Thyroid gland (tissue), 4 donors: ENCODE data around the gene ADCY3. TPM values are rescaled to one million over a fixed set of nuclear protein-coding genes. Genes with fewer than 3 reads are reported as not detected.

Experiments
- DNase-seq, 2 donors: peaks; one replicate each; pipeline ENCODE4 v3.0.0-alpha.2; 2019
- H3K27ac ChIP-seq, 3 donors: fragments of 200-600 bp; sonication (generic); 1 replicate in 2 of 3; 2 replicates in 1 of 3; pipeline ENCODE4 v1.5.1; 2016 to 2019; ENCODE audit warnings: mild to moderate bottlenecking in 1 of 3, moderate library complexity in 1 of 3
- H3K27me3 ChIP-seq: fragments of 200-600 bp; sonication (generic); one replicate; pipeline ENCODE4 v1.5.1; 2019
- H3K36me3 ChIP-seq, 2 donors: fragments of 200-600 bp; sonication (generic); one replicate each; pipeline ENCODE4 v1.5.1; 2016 to 2019
- H3K4me1 ChIP-seq, 2 donors: fragments of 200-600 bp; sonication (generic); one replicate each; pipeline ENCODE4 v1.5.1; 2017 to 2019
- H3K4me3 ChIP-seq, 3 donors: fragments of 200-600 bp; sonication (generic); replicated peaks in 1 of 3; 1 replicate in 2 of 3; 2 replicates in 1 of 3; pipeline ENCODE4 v1.5.1; 2016; ENCODE audit warnings: mild to moderate bottlenecking in 1 of 3
- H3K9me3 ChIP-seq: fragments of 200-600 bp; sonication (generic); one replicate; pipeline ENCODE4 v1.5.1; 2017
- CTCF ChIP-seq, 6 experiments: fragments of 200-600 bp in 3 of 6; fragments of 450-650 bp in 3 of 6; sonication (generic) in 3 of 6; IDR thresholded peaks; one replicate each; pipeline ENCODE4 v1.5.1; 2016 to 2019; ENCODE audit warnings: antibody characterized with exemption in 6 of 6, mild to moderate bottlenecking in 2 of 6, inconsistent platforms in 1 of 6, moderate library complexity in 1 of 6
- POLR2A ChIP-seq, 2 donors: fragments of 450-650 bp; IDR thresholded peaks; one replicate each; pipeline ENCODE4 v1.6.1; 2017; ENCODE audit warnings: antibody characterized with exemption in 2 of 2, mild to moderate bottlenecking in 2 of 2, moderate library complexity in 1 of 2
- WGBS, 2 donors: methylation state at CpG; one replicate each; pipeline ENCODE4 v1.1.5; 2017; 5-methylcytosine and 5-hydroxymethylcytosine counted together
- intact Hi-C: fragments of 100-400 bp; cut with DNase I; formaldehyde crosslinking; loops from one replicate; pipeline ENCODE4 v1.15.1; 2023
- total RNA-seq, 4 donors: library from RNA; depleted of rRNA; stranded (reverse); fragments of >200 nt; gene quantifications; one replicate each; pipeline ENCODE4 v1.2.3, GENCODE V29; 2016

ADCY3 gene
- total RNA-seq, 4 donors from 2014 or later, result 17.5 to 38.7 (median 29.2) TPM

- Histone ChIP-seq H3K27ac (peak overlapping the region in 1 of 3 donors; percentile 31), H3K27me3 (no peaks in the 10 kb centered on the region), H3K4me3 (no peak overlapping the region), H3K4me1 (peaks cover 5% of the 10 kb centered on the region in 2 donors), H3K36me3 (no peaks in the 10 kb centered on the region), H3K9me3 (no peaks in the 10 kb centered on the region)
- TF ChIP-seq CTCF (IDR thresholded peaks at IDR 0.05), result no peak
- TF ChIP-seq POLR2A (IDR thresholded peaks at IDR 0.05), result no peak
- peak; percentile 35 to 55 for DNase-seq
- intact Hi-C loops, result no loop called here
- WGBS, 2 donors, result 45 to 46% methylated on average over 4 of the region's 4 CpGs
Measured at GRCh38 chr2:24883946-24884345, 36.1 kb downstream of the ADCY3 start.

DNA sequence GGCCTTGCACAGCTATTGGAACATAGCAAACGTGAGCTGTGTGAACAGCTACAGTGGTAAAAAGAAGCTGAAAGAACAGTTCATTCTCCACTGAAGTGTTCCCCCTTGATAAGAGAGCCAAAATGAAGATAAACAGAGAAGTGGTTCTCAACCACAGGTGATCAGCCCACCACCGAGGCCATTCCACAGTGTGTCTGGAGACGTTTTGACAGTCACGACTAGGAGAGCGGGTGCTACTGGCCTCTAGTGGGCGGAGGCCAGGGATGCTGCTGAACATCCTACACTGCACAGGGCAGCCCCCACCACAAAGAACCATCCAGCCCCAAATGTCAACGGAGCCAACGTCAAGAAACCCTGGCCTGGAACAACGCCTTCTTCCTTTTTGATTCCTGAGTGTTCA, 38.4 kb downstream of the ADCY3 start:
- H3K27ac ChIP-seq, result no peak overlapping the region
- peaks cover 5% of the 10 kb centered on the region in 2 donors for H3K4me1 ChIP-seq
- H3K9me3 ChIP-seq, result no peaks in the 10 kb centered on the region
- WGBS, 2 donors, result 89 to 92% methylated on average over 9 of the region's 9 CpGs
- DNase-seq, result no peak
- no peaks in the 10 kb centered on the region for H3K27me3 ChIP-seq
- no peak overlapping the region for H3K4me3 ChIP-seq
- H3K36me3 ChIP-seq, result no peaks in the 10 kb centered on the region
- intact Hi-C loops, result no loop called here
- no peak for TF ChIP-seq POLR2A (IDR thresholded peaks at IDR 0.05)
- TF ChIP-seq CTCF (IDR thresholded peaks at IDR 0.05), result no peak

GRCh38 chr2:24881158-24881557, 38.9 kb downstream of the ADCY3 start:
- no peaks in the 10 kb centered on the region for H3K27me3 ChIP-seq
- no peaks in the 10 kb centered on the region for H3K9me3 ChIP-seq
- intact Hi-C loops, result no loop called here
- TF ChIP-seq CTCF (IDR thresholded peaks at IDR 0.05) (no peak), POLR2A (IDR thresholded peaks at IDR 0.05) (no peak)
- no peak for DNase-seq
- H3K36me3 ChIP-seq, result no peaks in the 10 kb centered on the region
- H3K27ac ChIP-seq, result no peak overlapping the region
- H3K4me1 ChIP-seq, result peaks cover 5% of the 10 kb centered on the region in 2 donors
- no peak overlapping the region for H3K4me3 ChIP-seq
- WGBS, 2 donors, result 86 to 93% methylated on average over 6 of the region's 6 CpGs

DNA sequence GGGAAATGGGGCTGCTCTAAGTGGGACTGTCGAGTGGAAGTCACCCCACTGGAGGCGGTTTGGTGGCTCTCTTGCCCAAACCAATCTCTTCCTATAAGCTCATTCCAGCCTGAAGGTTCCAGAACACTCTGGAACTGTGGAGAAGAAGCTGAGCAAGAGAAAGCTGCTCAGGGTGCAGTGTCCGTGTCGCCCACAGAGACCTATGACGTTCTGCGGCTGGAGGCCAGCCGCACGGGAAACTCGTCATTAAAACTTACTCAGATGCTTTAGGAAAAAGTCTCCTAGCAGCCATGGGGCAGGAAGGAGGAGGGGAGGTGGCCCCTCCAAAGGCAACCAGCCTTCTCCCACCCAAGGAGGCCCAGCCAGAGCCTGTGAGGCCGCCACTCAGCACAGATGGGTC, 41.7 kb downstream of the ADCY3 start:
- no peak for TF ChIP-seq CTCF (IDR thresholded peaks at IDR 0.05)
- TF ChIP-seq POLR2A (IDR thresholded peaks at IDR 0.05), result no peak
- no peak overlapping the region for H3K4me3 ChIP-seq
- no peaks in the 10 kb centered on the region for H3K36me3 ChIP-seq
- no peaks in the 10 kb centered on the region for H3K27me3 ChIP-seq
- no peaks in the 10 kb centered on the region for H3K9me3 ChIP-seq
- intact Hi-C loops, result no loop called here
- DNase-seq, result no peak
- WGBS, 2 donors, result 88 to 97% methylated on average over 10 of the region's 10 CpGs
- H3K27ac ChIP-seq, result peak overlapping the region in 1 of 3 donors; percentile 28
- H3K4me1 ChIP-seq, result peaks cover 0 to 11% of the 10 kb centered on the region in 2 donors

GRCh38 chr2:24877646-24878045, 42.4 kb downstream of the ADCY3 start:
- no peaks in the 10 kb centered on the region for H3K36me3 ChIP-seq
- TF ChIP-seq POLR2A (IDR thresholded peaks at IDR 0.05) (no peak), CTCF (IDR thresholded peaks at IDR 0.05) (no peak)
- DNase-seq, result no peak
- no peak overlapping the region for H3K4me3 ChIP-seq
- WGBS, 2 donors, result 88 to 89% methylated on average over 7 to 9 of the region's 9 CpGs
- intact Hi-C loops, result no loop called here
- H3K4me1 ChIP-seq, result peaks cover 0 to 18% of the 10 kb centered on the region in 2 donors
- no peak overlapping the region for H3K27ac ChIP-seq
- H3K27me3 ChIP-seq, result no peaks in the 10 kb centered on the region
- no peaks in the 10 kb centered on the region for H3K9me3 ChIP-seq
